SU-DHL-6 (cell line): ENCODE results near the gene PVR.

ENCODE experiments used
- H2AFZ ChIP-seq: fragments of 200-600 bp; sonication (generic); 2 replicates; pipeline ENCODE4 v1.6.1; 2014; ENCODE audit warnings: low read depth, mild to moderate bottlenecking, moderate library complexity, mixed read lengths, antibody characterized with exemption, low read length; ENCODE audit not compliant: severe bottlenecking
- H3F3A ChIP-seq: fragments of 200-600 bp; shearing (Covaris generic); 2 replicates; pipeline ENCODE4 v1.6.0; 2016; ENCODE audit warnings: antibody characterized with exemption, mild to moderate bottlenecking; ENCODE audit not compliant: insufficient read depth
- H3K27ac ChIP-seq: fragments of 200-600 bp; sonication (generic); 2 replicates; pipeline ENCODE4 v1.5.1; 2016; ENCODE audit warnings: low read depth, mild to moderate bottlenecking, low read length, moderate library complexity, mixed read lengths
- H3K27me3 ChIP-seq: fragments of 200-600 bp; sonication (generic), shearing (Covaris generic); 2 replicates; pipeline ENCODE4 v1.6.0; 2014; ENCODE audit warnings: mild to moderate bottlenecking, low read length
- H3K36me3 ChIP-seq: fragments of 200-600 bp; sonication (generic); 2 replicates; pipeline ENCODE4 v1.6.1; 2014; ENCODE audit warnings: mild to moderate bottlenecking, low read length, mixed read lengths
- H3K4me2 ChIP-seq: fragments of 300-600, 200-600 bp; shearing (Covaris generic), sonication (generic); 2 replicates; pipeline ENCODE4 v1.6.0; 2014; ENCODE audit warnings: low read length, low read depth, mild to moderate bottlenecking; ENCODE audit not compliant: poor library complexity, severe bottlenecking
- H3K4me3 ChIP-seq: fragments of 200-600 bp; sonication (generic); 2 replicates; pipeline ENCODE4 v1.5.1; 2014; ENCODE audit warnings: antibody characterized with exemption, low read length, mild to moderate bottlenecking, mixed read lengths; ENCODE audit not compliant: insufficient read depth, poor library complexity, severe bottlenecking
- H3K79me2 ChIP-seq: fragments of 200-600 bp; sonication (generic); 2 replicates; pipeline ENCODE4 v1.6.1; 2014; ENCODE audit warnings: mild to moderate bottlenecking, low read length, moderate library complexity; ENCODE audit not compliant: insufficient read depth
- H3K9ac ChIP-seq: fragments of 200-600 bp; sonication (generic); 2 replicates; pipeline ENCODE4 v1.7.0; 2014; ENCODE audit warnings: mild to moderate bottlenecking, low read length
- H3K9me2 ChIP-seq: fragments of 200-600 bp; sonication (generic); replicated peaks from 2 replicates; pipeline ENCODE4 v1.6.1; 2014; ENCODE audit warnings: low read length; ENCODE audit not compliant: insufficient read depth
- H3K9me3 ChIP-seq: fragments of 200-600 bp; sonication (generic); 2 replicates; pipeline ENCODE4 v1.6.1; 2014; ENCODE audit warnings: low read length, mixed read lengths; ENCODE audit not compliant: insufficient read depth
- H4K20me1 ChIP-seq: fragments of 200-600 bp; sonication (generic); 2 replicates; pipeline ENCODE4 v1.6.1; 2014; ENCODE audit warnings: low read depth, mild to moderate bottlenecking, antibody characterized with exemption, low read length, moderate library complexity, mixed read lengths
- EZH2phosphoT487 ChIP-seq: fragments of 200-600 bp; sonication (generic), shearing (Covaris generic); conservative IDR thresholded peaks from 2 replicates; pipeline ENCODE4 v1.6.1; 2018; ENCODE audit warnings: mild to moderate bottlenecking, antibody characterized with exemption, low read length, moderate library complexity, mixed read lengths
- TF ChIP-seq, protein P1 (sequence below): fragments of 200-600 bp; sonication (generic); IDR thresholded peaks from one replicate; pipeline ENCODE4 v1.5.1; 2017; ENCODE audit warnings: antibody characterized with exemption, mild to moderate bottlenecking, low read length, moderate library complexity; ENCODE audit not compliant: insufficient read depth, poor library complexity, severe bottlenecking

Gene PVR, protein sequence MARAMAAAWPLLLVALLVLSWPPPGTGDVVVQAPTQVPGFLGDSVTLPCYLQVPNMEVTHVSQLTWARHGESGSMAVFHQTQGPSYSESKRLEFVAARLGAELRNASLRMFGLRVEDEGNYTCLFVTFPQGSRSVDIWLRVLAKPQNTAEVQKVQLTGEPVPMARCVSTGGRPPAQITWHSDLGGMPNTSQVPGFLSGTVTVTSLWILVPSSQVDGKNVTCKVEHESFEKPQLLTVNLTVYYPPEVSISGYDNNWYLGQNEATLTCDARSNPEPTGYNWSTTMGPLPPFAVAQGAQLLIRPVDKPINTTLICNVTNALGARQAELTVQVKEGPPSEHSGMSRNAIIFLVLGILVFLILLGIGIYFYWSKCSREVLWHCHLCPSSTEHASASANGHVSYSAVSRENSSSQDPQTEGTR

DNA sequence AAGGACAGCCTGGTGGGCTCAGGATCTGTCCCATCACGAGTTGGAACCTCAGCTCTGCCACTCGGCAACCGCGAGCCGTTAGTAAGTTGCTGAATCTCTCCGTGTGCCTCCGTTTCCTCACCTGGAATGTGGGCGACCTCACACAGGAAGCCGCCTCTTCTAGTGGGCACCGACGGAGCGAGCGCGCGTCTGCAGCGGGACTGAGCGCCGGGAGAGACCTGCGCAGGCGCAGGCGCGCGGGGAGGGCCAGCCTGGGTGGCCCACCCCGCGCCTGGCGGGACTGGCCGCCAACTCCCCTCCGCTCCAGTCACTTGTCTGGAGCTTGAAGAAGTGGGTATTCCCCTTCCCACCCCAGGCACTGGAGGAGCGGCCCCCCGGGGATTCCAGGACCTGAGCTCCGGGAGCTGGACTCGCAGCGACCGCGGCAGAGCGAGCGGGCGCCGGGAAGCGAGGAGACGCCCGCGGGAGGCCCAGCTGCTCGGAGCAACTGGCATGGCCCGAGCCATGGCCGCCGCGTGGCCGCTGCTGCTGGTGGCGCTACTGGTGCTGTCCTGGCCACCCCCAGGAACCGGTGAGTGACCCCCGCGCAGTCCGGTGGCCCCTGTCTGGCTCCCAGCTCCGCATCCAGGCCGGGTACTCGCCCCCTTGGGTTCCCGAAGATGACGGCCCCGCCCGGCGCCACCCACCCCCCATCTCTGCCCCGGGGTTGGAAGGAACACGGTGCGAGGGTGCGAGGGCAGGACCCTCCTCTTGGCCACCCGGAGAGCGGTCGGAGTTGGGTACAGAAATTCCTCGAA lies at the start of gene PVR:
Gene PVR, plus strand, starts transcription at position 306 of the 797 bp plus-strand sequence. Its CDS starts 187 bp downstream, at position 493.
- H3K9me2 ChIP-seq, result no peaks in the 10 kb centered on the region
- TF ChIP-seq, protein P1, sequence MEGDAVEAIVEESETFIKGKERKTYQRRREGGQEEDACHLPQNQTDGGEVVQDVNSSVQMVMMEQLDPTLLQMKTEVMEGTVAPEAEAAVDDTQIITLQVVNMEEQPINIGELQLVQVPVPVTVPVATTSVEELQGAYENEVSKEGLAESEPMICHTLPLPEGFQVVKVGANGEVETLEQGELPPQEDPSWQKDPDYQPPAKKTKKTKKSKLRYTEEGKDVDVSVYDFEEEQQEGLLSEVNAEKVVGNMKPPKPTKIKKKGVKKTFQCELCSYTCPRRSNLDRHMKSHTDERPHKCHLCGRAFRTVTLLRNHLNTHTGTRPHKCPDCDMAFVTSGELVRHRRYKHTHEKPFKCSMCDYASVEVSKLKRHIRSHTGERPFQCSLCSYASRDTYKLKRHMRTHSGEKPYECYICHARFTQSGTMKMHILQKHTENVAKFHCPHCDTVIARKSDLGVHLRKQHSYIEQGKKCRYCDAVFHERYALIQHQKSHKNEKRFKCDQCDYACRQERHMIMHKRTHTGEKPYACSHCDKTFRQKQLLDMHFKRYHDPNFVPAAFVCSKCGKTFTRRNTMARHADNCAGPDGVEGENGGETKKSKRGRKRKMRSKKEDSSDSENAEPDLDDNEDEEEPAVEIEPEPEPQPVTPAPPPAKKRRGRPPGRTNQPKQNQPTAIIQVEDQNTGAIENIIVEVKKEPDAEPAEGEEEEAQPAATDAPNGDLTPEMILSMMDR, result no peak
- TF ChIP-seq EZH2phosphoT487, result no peak
- no peaks in the 10 kb centered on the region for H3K79me2 ChIP-seq
- H3K36me3 ChIP-seq, result no peaks in the 10 kb centered on the region
- H4K20me1 ChIP-seq, result no peaks in the 10 kb centered on the region
- no peak within 1 kb of the TSS for H2AFZ ChIP-seq
- H3K9me3 ChIP-seq, result no peaks in the 10 kb centered on the region
- H3F3A ChIP-seq, result no peaks in the 10 kb centered on the region
- H3K4me2 ChIP-seq, result no peak within 1 kb of the TSS
- no peaks in the 10 kb centered on the region for H3K27me3 ChIP-seq
- no peak within 1 kb of the TSS for H3K4me3 ChIP-seq
- H3K27ac ChIP-seq, result no peak within 1 kb of the TSS
- no peak within 1 kb of the TSS for H3K9ac ChIP-seq

DNA sequence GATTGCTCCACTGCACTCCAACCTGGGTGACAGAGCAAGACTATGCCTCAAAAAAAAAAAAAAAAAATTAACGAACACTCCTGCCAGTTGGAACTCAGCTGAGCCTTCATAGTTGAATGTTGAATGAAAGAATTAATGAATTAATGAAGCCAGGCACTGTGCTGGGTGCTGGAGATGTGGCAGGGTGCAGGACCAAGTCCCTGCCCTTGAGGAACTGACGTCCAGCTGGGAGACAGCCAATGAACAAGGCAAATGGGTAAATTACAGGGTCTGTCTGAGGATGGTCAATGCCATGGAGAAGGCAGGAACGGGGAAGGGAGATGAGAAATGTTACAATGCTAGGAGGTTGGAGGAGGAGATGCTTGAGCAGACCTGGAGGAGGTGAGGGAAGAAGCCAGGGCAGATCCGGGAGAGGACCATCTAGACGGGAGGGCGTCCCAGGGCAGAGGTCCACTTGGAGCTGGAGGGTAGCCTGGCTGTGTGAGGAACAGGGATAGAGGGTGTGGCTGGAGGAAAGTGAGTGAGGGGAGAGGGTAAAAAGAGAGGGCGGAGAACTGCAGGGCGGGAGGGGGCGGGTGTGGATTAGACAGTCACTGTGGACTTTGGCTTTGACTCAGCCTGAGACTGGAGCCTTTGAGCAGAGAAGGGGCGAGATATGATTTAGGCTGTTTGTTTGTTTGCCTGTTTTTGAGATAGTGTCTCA lies 47.1 kb upstream of the PVR start:
- Histone ChIP-seq H3K4me2 (no peak overlapping the region), H4K20me1 (no peaks in the 10 kb centered on the region), H2AFZ (no peak overlapping the region), H3F3A (no peaks in the 10 kb centered on the region), H3K36me3 (no peaks in the 10 kb centered on the region), H3K27me3 (no peaks in the 10 kb centered on the region), H3K27ac (no peak overlapping the region), H3K4me3 (no peak overlapping the region), H3K9me2 (no peaks in the 10 kb centered on the region), H3K79me2 (no peaks in the 10 kb centered on the region), H3K9ac (no peak overlapping the region), H3K9me3 (no peaks in the 10 kb centered on the region)
- TF ChIP-seq, protein P1, result no peak
- TF ChIP-seq EZH2phosphoT487, result no peak

DNA sequence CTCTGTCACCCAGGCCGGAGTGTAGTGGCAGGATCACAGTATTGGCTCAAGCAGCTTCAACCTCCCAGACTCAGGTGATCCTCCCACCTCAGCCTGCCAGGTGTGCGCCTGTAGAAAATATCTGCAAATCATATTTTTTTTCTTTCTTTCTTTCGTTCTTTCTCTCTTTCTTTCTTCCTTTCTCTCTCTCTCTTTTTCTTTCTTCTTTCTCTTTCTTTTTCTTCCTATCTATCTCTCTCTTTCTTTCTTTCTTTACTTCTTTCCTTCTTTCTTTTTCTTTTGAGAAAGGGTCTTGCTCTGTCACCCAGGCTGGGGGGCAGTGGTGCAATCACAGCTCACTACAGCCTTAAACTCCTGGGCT lies 46.6 kb upstream of the PVR start:
- Histone ChIP-seq H3F3A (no peaks in the 10 kb centered on the region), H3K4me3 (no peak overlapping the region), H3K36me3 (no peaks in the 10 kb centered on the region), H3K79me2 (no peaks in the 10 kb centered on the region), H2AFZ (no peak overlapping the region), H3K27me3 (no peaks in the 10 kb centered on the region), H3K9me2 (no peaks in the 10 kb centered on the region), H3K9ac (no peak overlapping the region), H3K4me2 (no peak overlapping the region), H3K9me3 (no peaks in the 10 kb centered on the region), H4K20me1 (no peaks in the 10 kb centered on the region), H3K27ac (no peak overlapping the region)
- no peak for TF ChIP-seq EZH2phosphoT487
- TF ChIP-seq, protein P1, result no peak
